Right lobe of liver (tissue), 6 donors: ENCODE results near the gene SBF2. TPM values are rescaled to one million over a fixed set of nuclear protein-coding genes. Genes with fewer than 3 reads are reported as not detected.
A peak's percentile ranks its signal among the peaks of the same experiment; 100 is the strongest.
"Not testable (repeated sequence)": the region's sequence is repeated elsewhere in the genome, so short reads cannot be mapped to it uniquely, and the experiment has no call there.

Experiments
- ATAC-seq, 4 donors: fragments of 200-7000 bp; cut with Tn5 transposase; one replicate each; pipeline ENCODE4 v1.9.1; 2020; ENCODE audit warnings: mild to moderate bottlenecking in 4 of 4, moderate library complexity in 4 of 4
- DNase-seq, 3 donors: peaks; one replicate each; pipeline ENCODE4 v3.0.0-alpha.2; 2020
- H3K27ac ChIP-seq, 3 donors: fragments of 200-600 bp; one replicate each; pipeline ENCODE4 v1.8.0; 2022
- H3K27me3 ChIP-seq, 2 donors: fragments of 200-600 bp; one replicate each; pipeline ENCODE4 v1.8.0; 2022
- H3K36me3 ChIP-seq, 4 donors: fragments of 200-600 bp; sonication (generic) in 1 of 4; one replicate each; pipeline versions ENCODE4 v1.5.1 to v1.8.0; 2017 to 2022; ENCODE audit warnings: control low read depth in 1 of 4
- H3K4me1 ChIP-seq, 4 donors: fragments of 200-600 bp; sonication (generic) in 1 of 4; one replicate each; pipeline versions ENCODE4 v1.5.1 to v1.8.0; 2017 to 2022; ENCODE audit warnings: control low read depth in 1 of 4
- H3K4me3 ChIP-seq, 3 donors: fragments of 200-600 bp; one replicate each; pipeline ENCODE4 v1.8.0; 2022
- H3K9me3 ChIP-seq, 4 donors: fragments of 200-600 bp; sonication (generic) in 1 of 4; one replicate each; pipeline versions ENCODE4 v1.5.1 to v1.8.0; 2017 to 2022; ENCODE audit warnings: control low read depth in 1 of 4
- CTCF ChIP-seq, 4 donors: fragments of 200-600 bp in 3 of 4; fragments of 450-650 bp in 1 of 4; IDR thresholded peaks; one replicate each; pipeline versions ENCODE4 v1.5.1 to v1.8.0; 2016 to 2022; ENCODE audit warnings: antibody characterized with exemption in 4 of 4, mild to moderate bottlenecking in 2 of 4
- POLR2A ChIP-seq: fragments of 450-650 bp; IDR thresholded peaks from one replicate; pipeline ENCODE4 v1.6.1; 2017; ENCODE audit warnings: antibody characterized with exemption, mild to moderate bottlenecking
- WGBS: methylation state at CpG from one replicate; pipeline ENCODE4 v1.1.6; 2018; ENCODE audit warnings: low coverage, low lambda C conversion rate; ENCODE audit not compliant: insufficient coverage; ENCODE audit errors: missing lambda C conversion rate; 5-methylcytosine and 5-hydroxymethylcytosine counted together
- intact Hi-C, 2 donors: fragments of 100-400 bp; cut with DNase I; formaldehyde crosslinking; loops; one replicate each; pipeline versions ENCODE4 v1.11.2 to v1.14.1; 2022
- total RNA-seq, 6 experiments: library from RNA; depleted of rRNA in 2 of 6; stranded (reverse); fragments of >200 nt in 2 of 6; fragmentation: NEBNext Ultra II Directional in 3 of 6; extraction: Animal tissue kit (Norgen Biotek cat#: 25700) in 3 of 6; gene quantifications; one replicate each; pipeline versions ENCODE4 v1.1.0 to v1.2.4, GENCODE V29; 2016 to 2023
- donor health status: DM: no; HTN: yes; CAD: no.
- donor health status: DM: no; HTN: no; CAD: no.
- donor health status: DM: no; HTN: no; CAD: no.
- donor health status: DM: no; HTN: yes; CAD: no.
- donor health status: DM: no; HTN: yes; CAD: no.

SBF2 gene
- total RNA-seq, 6 experiments from 2014 or later = 13.7 to 28.4 (median 21.3) TPM

GRCh38 chr11:10002221-10002620 lies 291.8 kb downstream of the SBF2 start:
- Histone ChIP-seq H3K36me3 (no peaks in the 10 kb centered on the region), H3K4me1 (no peaks in the 10 kb centered on the region), H3K4me3 (no peak overlapping the region), H3K27me3 (no peaks in the 10 kb centered on the region), H3K9me3 (no peaks in the 10 kb centered on the region), H3K27ac (no peak overlapping the region)
- WGBS = 71% methylated on average over 1 of the region's 1 CpG
- DNase-seq (no peak), ATAC-seq (no peak)
- intact Hi-C loops = no loop called here
- TF ChIP-seq POLR2A (no peak), CTCF (IDR thresholded peaks at IDR 0.05) (no peak)

- Histone ChIP-seq H3K4me3 (no peak overlapping the region), H3K36me3 (peaks cover 0 to 11% (median 0%) of the 10 kb centered on the region in 4 donors), H3K27me3 (no peaks in the 10 kb centered on the region), H3K27ac (no peak overlapping the region), H3K9me3 (no peaks in the 10 kb centered on the region), H3K4me1 (no peaks in the 10 kb centered on the region)
- WGBS = 100% methylated on average over 3 of the region's 3 CpGs
- DNase-seq (no peak), ATAC-seq (no peak)
- intact Hi-C loops = no loop called here
- TF ChIP-seq CTCF (IDR thresholded peaks at IDR 0.05) = no peak
- TF ChIP-seq POLR2A = no peak
These were observed 301.7 kb downstream of the SBF2 start for GRCh38 chr11:9992306-9992705.

- no peak overlapping the region for H3K27ac ChIP-seq
- DNase-seq (no peak), ATAC-seq (peak in 3 of 4 donors; percentile 53 to 68 (median 59))
- H3K36me3 ChIP-seq = peaks cover 0 to 11% (median 0%) of the 10 kb centered on the region in 4 donors
- no peaks in the 10 kb centered on the region for H3K9me3 ChIP-seq
- H3K27me3 ChIP-seq = no peaks in the 10 kb centered on the region
- no peaks in the 10 kb centered on the region for H3K4me1 ChIP-seq
- WGBS = 46% methylated on average over 4 of the region's 4 CpGs
- no peak overlapping the region for H3K4me3 ChIP-seq
- TF ChIP-seq CTCF (IDR thresholded peaks at IDR 0.05) (peak in 3 of 4 donors; percentile 27 to 37 (median 27)), POLR2A (no peak)
- intact Hi-C loops = no loop called here
These were observed 303.6 kb downstream of the SBF2 start for GRCh38 chr11:9990221-9990973.

- WGBS = 71% methylated on average over 4 of the region's 4 CpGs
- intact Hi-C loops, H3K27me3 ChIP-seq, DNase-seq, H3K9me3 ChIP-seq, ATAC-seq, H3K27ac ChIP-seq, H3K4me3 ChIP-seq, H3K36me3 ChIP-seq, H3K4me1 ChIP-seq: not testable (repeated sequence)
These were observed 306.7 kb downstream of the SBF2 start for GRCh38 chr11:9987303-9987702.

- 95% methylated on average over 6 of the region's 16 CpGs for WGBS
- H3K27me3 ChIP-seq = no peaks in the 10 kb centered on the region
- H3K4me1 ChIP-seq = no peaks in the 10 kb centered on the region
- no peak overlapping the region for H3K4me3 ChIP-seq
- intact Hi-C loops = no loop called here
- H3K27ac ChIP-seq = no peak overlapping the region
- ATAC-seq = no peak
- no peak for TF ChIP-seq POLR2A
- no peak for TF ChIP-seq CTCF (IDR thresholded peaks at IDR 0.05)
- H3K9me3 ChIP-seq = no peaks in the 10 kb centered on the region
- DNase-seq = no peak
- no peaks in the 10 kb centered on the region for H3K36me3 ChIP-seq
These were observed 311.0 kb downstream of the SBF2 start for GRCh38 chr11:9982796-9983579.
